ENCODE data around the gene SYT2.
"Not testable (repeated sequence)": the region's sequence is repeated elsewhere in the genome, so short reads cannot be mapped to it uniquely, and the experiment has no call there.

SYT2 gene

DNA sequence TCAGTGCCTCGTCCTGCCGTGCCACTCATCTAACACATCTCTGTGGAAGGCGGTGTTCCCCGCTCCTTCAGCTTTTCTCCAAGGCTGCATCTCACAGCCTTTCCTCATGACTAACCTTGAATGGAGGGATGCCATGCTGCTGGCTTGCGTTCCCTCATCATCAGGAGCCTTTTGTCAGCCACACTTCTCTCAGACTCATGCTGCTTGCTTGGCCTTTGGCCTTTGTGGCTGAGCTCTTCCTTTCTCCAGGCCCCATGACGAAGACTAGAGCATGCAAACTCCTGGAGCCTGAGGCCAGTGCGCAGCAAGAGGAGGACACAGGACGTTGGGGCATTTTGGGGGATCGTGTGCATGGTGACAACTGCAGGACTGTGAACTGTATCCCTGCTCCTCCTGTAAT lies 70.8 kb downstream of the SYT2 start:
- DNase-seq = no peak

DNA sequence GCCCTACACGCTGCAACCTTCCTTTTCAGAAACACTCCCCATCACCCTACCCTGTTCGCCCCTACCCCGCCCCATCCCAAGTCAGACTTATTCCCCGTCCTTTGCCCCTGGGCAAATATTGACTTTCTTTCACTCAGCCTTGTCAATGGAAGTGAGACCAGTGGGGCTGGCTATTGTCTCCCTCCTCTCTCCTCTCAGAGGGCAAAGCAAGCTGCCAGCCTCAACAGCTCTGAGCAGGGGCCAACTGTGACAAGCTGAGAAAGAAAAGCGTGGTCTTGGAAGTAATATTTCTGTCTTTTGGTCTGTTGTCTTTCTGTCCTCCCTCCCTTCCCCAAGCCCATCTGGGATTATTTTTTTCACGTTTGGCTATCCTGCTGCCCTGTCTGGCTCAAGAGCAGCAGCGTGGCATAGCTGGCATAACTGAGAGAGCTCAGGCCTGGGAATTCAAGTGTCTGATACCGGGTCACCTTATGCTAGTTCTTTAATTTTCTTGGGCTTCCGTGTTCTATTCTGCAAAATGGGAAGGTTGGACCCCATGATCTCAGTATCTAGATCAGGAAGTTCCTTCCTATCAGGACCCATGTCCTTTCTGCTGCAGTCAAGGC lies 71.5 kb downstream of the SYT2 start:
- DNase-seq = peak in 1 of 2 experiments; percentile 67

DNA sequence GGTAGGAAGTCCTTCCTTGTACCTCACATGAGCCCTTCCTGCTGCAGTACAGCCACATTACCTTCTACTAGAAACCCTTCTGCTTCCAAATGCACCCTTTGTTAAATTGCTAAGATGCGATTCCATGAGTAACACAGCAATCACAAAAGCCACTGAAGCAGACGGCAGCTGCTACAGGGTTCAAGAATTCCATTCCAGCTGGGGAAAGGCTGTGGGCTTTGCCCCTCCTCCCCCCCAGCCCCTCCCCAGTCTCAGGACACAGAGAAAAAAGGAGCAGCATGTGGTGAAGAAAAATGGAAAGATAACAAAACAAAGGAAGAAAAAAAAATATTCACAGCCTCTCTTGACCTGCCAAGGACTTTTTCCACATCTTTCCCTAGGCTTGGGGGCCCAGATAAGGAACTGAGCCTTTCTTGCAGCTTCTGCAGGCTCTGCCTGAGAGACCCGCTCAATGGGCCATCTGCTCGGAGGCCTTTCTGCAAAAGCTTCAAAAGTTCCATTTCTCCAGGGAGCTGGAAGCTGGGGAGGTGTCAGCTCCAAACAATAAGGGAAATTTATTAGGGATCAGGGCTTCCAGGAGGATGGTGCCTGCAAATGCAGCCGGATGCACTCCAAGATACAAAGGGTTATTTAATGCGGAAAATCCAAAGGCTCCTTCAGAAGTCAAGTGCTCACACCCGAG lies 72.1 kb downstream of the SYT2 start:
- DNase-seq = peak; percentile 74 to 87

DNA sequence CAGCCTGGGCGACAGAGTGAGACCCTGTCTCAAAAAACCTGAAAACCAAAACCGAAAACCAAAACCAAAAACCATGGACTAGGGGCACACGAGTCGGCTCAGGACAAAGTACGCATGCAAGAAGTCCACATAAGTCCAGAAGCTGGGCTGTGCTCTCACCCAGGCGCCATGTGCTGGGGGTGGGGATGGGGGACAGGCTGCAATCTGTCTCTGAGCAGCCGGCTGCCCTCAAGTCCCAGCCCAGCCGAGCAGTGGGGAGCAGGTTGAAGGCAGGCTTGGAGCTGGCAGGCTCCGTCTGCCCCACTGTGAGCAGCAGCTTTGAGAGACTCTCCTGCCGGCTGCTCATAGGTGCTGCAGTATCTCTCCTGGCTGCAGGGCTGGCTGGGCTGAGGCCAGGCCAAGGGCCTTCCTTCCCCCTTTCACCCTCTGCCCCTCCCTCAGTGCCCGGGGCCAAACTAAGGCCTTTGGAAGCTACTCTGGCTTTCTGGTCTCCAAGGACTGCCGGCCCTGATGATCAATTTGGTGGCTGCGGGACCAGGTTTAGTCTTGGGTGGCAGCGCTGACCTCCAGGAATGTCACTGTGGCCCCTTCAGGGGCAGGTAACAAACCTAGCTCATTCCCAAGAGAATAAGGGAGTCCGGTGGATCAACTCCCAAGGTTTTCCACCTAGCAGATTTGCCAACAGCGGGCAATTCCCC lies 72.8 kb downstream of the SYT2 start:
- peak; percentile 54 to 81 for DNase-seq

DNA sequence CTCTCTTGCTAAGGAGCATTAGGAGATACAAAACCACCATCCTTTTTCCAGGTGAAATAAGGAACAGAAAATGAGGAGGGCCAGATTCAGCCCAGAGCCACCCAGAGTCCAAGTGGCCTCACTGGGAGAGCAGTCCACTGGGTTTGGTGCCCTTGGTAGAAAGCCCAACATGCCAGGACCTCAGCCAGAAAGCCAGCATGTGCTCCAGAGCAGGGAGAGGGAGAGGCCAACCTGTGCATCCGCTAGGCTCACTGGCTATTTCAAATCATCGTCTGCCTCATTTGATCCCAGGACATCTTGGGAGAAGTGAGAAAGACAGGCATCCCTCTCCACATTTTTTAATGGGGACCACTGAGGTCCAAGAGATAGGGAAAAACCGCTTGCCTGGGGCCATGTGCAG lies 74.1 kb downstream of the SYT2 start:
- not testable (repeated sequence) for DNase-seq

DNA sequence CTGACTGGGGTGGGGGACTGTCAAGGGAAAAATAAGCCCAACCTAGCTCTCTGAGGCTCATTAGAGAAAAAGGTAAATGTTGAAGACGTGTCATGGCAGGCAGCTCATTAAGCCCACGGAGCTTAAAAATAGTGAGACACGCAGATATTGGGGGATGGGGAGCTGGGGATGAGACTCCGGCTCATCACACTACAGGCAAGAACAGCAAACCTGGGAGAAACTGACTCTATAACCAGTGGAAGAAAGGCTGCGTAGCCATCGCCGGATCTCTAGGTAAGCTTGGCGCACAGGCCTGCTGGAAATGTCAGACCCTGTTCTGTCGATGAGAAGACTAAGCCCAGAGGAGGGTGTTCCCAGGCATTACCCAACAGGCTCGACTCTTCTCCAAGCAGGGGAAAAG lies 78.0 kb downstream of the SYT2 start:
- no peak for DNase-seq

DNA sequence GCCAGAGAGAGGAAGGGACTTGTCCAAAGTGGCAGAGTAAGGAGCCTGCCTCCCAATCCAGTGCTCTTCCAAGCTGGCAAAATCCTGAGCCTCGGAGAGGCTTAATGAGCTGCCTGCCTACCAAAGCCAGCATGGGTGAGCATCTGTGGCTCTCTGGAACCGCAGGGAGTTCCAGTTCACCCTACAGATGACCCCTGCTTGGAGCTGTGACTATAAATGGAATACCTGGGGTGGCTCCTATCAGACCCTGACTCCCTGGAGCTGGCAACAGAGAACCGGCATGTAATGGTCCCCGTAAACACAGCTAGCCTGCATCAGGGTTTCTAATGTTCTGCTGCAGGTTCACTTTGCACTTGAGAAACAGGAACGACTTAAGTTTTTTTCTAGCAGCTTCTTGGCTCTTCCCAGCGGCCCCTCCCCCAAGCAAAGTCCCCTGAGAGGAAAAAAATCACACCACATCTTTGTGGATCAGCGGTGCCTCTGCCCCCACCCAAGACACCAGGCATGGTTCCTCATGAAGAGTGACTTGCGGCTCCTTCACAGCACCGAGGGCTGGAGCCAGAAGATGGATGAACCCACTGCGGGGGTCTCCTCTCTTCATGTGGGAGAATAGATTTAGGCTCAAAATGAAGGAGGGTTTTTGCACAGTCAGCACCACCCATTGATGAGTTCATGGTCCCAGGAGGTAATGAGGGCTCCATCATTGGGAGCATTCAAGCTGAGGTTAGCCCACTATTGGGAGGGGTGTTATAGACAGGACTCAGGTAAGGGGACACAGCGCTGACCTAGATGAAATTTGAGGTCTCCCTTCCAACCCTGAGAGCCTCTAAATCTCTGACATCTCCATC lies 79.0 kb downstream of the SYT2 start:
- no peak for DNase-seq

DNA sequence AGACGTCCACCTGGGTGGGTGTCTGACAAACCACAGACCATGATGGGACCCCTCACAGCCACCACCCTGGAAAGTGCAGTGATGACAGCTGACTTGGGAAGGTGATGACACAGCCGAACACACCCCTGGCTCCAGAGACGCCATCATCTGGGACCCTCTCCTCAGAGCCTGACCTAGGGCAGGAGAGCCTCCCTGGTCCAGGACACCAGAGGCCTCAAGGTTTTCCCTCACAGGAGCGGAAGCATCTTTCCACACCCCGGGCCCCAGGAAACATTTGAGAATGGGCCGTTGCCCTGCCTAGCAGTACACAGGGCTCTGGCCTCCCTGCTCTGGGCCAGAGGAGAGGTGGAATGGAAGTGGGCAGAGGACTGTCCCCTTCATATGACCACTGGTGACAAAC lies 79.7 kb downstream of the SYT2 start:
- no peak for DNase-seq

DNA sequence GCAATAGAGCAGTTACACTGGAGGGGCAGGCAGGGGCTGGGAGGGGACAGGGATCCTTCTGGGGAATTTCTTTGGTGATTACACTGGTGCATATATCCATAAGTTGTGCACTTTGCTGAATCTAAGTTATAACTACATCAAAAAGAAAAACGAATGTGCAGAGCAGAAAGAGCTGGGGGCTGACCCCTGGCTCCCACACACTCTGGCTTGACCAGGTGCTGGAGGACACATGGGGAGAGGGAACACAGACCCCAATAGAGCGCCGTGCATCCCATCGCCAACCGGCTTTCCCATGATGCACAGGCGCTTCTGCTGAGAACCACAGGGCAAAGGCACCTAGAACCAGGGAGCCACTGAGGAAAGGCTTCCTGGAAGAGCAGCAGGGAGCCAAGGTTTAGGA lies 80.2 kb downstream of the SYT2 start:
- not testable (repeated sequence) for DNase-seq

DNA sequence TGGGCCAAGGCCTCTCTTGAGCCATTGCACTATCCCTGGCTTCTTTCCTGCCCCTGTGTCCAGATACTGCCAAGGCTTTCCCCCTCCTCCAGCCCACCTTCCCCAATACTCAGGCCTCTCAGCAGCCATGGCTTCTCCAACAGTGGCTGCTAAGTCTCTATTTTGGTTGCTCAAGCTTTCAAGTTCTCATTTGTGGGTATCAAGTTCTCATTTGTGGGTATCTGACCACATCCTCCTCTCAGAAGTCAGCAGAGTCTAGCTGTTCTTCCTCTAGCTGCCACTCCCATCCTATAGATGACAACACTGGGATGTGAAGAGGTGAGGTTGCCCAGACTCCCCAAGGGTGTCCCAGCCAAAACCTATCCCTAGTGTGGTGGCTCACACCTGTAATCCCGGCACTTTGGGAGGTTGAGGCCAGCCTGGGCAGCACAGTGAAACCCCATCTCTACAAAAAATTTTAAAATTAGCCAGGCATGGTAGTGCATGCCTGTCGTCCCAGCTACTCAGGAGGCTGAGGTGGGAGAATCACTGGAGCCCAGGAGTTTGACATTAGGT lies 80.9 kb downstream of the SYT2 start:
- DNase-seq = not testable (repeated sequence)

DNA sequence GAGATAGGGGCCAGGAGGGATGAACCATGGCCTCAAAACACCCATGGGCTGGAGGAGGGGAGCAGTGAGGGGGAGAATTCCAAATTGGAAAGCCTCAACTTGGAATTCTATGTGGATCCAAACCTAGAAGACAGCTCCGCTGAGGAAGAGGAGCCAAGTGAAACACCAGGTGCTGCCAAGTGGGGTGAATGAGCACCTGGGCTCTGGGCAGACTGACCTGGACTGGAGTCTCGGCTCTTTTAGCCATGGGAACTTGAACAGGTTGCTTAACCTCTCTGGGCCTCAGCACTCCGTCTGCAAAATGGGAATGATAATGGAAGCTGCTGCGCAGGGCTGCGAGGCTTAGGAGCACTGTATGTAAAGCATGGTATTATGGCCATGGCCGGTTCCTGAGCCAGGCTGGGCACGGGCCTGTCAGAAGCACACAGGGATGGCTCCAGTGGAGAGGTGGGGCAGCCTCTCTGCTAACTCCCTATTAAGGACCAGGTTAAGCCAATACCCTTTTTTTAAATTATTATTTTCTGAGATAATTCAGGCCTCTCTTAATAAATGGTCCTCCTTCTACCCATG lies 81.5 kb downstream of the SYT2 start:
- no peak for DNase-seq

DNA sequence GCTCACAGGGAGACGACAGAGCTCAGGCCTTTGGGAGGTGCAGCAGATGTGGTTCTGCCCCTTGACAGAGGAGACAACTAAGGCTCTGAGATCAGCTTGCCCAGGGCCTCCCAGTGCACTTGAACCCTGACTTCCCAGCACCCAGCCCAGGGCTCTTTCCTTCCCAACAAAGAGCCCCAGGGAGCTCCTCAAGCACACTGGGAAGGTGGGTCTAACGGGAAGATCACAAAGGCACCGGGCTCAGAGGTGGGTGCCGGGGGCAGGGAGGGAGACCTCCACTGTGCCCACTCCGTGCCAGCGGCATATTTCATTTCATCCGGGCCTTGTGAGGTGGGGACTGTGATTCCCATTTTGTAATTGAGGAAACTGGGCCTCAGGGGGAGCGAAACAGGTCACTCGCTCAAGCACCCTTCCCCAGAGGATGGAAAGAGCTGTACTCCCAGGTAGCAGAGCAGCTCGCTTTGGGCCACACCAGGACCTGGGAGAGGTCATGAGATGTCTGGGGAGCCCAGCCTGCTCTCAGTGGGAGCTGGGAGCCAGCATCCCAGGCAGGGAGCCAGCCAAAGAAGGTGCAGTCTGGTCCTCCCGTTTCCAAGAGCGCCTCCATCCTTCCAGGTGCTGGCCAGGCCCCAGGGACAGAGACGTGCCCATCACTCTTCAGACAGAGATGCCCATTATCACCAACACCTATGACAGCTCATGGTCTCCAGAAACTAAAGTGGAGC lies 82.3 kb downstream of the SYT2 start:
- no peak for DNase-seq

DNA sequence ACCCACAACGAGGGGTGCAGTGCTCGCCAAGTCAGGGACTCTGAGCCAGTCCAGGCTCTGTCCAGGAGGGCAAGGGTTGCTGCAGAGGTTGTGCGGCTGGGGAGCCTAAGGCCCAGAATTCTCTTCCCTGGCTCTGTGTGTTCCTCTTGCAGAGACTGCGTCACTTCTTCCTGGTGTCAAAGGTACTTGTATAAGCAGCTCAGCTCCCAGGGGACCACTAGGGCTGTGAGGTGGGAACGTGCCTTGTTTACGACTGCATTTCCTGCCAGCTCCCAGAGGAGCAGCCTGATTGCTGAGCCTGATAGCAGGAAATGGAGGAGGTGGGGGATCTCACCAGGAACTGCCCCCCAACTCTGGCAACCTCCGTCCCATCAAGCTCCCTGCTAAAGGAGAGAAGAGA lies 83.2 kb downstream of the SYT2 start:
- DNase-seq = peak; percentile 20 to 53

DNA sequence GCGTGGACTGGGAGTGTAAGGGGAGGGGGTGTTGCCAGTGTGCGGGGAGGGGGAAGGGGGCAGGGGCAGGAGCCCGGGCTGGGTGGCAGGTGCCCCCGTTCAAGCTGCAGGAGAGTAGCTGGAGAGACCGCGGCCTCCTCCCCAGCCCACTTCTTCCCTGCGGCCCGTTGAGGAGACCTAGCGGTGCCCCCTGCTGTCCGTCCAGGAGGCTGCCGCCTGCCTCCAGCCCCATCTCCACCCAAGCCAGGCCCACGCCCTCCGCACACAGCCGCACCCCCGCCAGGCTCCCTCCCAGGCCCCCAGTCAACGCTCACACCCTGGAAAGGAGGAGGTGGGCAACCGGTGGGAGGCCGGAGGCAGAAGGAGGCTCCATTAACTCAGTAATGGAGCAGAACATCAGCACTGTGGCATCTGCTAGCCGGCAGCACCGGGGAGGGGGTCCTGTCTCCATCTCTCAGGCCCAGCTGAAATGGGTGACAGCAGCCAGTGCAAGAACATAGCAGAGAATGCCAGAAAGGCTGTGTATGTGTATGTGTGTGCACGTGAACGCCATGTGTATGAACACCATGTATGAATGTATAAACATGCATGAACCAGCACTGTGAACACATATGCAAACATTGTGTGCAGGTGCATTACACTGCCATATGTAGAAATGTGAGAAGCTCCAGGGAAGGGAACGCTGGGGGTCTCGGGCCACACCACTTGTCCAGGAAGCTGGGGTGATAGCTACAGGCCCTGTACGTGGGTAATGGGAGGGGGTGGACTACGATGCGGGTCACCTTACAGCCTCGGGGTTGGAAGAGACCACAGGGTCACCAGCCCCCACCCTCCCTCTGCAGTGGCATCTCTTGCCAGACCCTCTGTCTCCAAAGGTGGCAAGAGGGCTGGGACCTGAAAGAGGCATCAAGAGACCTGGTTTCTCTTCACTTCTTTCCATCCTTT lies 84.6 kb downstream of the SYT2 start:
- DNase-seq = peak; percentile 40 to 73

DNA sequence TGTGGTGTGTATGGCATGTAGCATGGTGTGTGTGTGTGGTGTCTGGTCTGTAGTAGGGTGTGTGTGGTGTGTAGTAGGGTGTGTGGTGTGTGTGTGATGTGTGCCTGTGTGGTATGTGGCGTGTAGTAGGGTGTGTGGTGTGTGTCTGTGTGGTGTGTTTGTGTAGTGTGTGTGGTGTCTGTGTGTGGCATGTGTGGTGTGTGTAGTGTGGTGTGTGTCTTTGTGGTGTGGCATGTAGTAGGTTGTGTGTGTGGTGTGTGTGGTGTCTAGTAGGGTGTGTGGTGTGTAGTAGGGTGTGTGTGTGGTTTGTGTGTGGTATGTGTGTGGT lies 85.5 kb downstream of the SYT2 start:
- DNase-seq = no peak

DNA sequence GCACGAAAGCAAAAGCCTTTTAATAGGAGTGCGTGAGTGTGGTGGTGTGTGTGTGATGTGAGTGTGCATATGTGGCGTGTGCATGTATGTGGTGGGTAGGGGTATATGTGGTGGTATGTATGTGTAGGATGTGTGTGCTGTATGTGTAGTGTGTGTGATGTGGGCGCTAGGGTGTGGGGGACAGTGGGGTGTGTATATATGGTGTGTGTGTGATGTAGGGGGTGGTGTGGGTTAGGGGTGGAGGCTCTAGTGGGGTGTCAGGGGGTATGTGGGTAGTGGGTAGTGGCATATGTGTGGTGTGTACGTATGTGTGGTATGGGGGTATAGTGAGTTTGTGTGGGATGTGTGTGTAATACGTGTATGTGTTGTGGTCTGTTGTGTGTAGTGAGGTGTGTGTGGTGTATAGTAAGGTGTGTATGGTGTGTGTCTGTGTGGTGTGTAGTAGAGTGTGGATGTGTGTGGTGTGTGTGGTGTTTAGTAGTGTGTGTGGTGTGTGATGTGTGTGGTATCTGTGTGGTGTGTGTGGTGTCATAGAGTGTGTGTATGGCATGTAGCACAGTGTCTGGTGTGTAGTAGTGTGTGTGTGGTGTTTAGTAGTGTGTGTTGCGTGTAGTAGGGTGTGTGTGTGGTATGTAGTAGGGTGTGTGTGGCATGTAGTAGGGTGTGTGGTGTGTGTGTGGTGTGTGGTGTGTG lies 86.0 kb downstream of the SYT2 start:
- DNase-seq = no peak

DNA sequence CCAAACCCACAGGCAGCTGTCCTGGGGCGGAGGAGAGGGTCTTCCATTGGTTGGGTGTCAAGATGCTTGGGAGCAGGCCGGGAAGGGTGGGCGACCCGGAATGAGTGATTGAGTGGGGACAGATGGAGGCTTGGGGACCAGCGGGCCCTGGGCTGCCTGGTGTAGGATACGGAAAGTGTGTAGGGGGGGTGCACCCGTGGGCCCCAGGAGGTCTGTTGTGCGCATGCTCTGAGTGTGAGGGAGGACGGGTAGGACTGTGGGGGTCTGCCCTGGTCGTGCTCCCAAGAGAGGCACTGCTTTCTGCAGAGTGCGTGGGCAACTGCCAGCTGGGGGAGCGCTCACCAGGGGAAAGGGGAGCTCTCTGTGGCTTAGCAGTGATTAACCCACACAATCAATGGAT lies 86.8 kb downstream of the SYT2 start:
- DNase-seq = peak; percentile 43 to 68

DNA sequence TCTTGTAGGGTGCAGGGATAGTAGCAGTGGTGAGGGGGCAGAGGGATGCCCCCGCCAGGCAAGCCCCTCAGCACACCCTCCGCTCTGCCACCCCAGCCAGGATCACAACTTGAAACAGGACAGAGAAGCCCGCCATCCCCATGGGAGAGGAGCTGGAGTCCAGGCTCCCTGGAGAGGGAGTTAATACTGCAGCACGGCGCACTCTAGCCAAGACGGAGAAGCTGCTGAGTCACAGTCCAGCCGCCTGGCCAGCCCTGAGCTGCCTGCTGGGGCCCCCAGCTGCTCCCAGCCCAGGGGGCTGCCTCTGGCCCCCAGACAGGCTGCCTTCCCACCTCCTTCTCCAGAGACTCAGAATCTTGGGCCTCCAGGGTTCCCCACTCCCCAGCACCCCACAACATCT lies 87.2 kb downstream of the SYT2 start:
- peak in 1 of 2 experiments; percentile 67 for DNase-seq

DNA sequence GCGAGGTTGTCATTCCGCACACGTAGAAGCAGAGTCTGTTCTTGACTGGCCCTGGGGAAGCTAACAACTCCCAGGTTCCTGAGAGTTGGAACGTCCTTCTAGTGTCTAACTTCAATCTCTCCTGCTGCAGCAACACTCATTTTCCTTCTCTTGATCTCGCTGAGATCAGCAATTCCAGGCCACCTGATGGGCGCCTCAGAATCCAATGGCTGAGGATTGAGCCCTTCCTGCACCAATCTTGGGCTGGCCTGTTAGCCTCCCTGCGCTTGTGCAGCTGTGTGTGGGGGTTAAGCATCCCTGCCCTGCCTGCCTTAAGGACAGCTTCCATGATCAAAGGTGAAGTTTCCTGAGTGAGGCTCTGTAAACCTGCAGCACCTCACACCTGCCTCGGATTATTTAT lies 87.9 kb downstream of the SYT2 start:
- DNase-seq = no peak

DNA sequence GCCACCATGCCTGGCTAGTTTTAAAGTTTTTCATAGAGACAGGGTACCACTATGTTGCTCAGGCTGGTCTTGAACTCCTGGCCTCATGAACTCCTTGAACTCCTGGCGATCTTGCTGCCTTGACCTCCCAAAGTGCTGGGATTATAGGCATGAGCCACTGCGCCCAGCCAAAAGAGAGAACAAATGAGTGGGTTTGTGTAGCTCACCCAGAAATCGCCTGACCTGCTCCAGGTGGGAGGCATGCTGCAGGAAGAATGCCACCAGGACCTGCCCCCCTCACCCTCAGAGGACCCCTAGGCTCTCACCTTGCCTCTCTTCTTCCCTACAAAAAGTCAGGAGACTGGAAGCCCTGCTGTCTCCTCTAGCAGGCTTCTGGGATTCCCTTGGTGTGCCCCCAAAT lies 88.8 kb downstream of the SYT2 start:
- no peak for DNase-seq

Data from NCI-H524 (cell line).